Stimulated activated CD4-positive, alpha-beta T cell treated with anti-CD3 and anti-CD28 coated beads, Interleukin-4, amount 100 ng/mL, for 4 hours (primary cell): ENCODE data around the gene GABRG3.

Source experiments
- DNase-seq, 2 experiments: peaks; one replicate each; pipeline ENCODE4 v3.0.0-alpha.2; 2020

GABRG3 gene

GRCh38 chr15:27532358-27532757, 561.4 kb downstream of the GABRG3 start:
- no peak for DNase-seq

- no peak for DNase-seq
Measured at GRCh38 chr15:27535445-27536129, 564.6 kb downstream of the GABRG3 start.

- no peak for DNase-seq
Measured at GRCh38 chr15:27538325-27538724, 567.3 kb downstream of the GABRG3 start.

GRCh38 chr15:27541581-27541980, 570.6 kb downstream of the GABRG3 start:
- no peak for DNase-seq

- DNase-seq: no peak
Measured at GRCh38 chr15:27545494-27546255, 574.7 kb downstream of the GABRG3 start.

GRCh38 chr15:27549746-27550145, 578.8 kb downstream of the GABRG3 start:
- no peak for DNase-seq

- no peak for DNase-seq
Measured at GRCh38 chr15:27550635-27551034, 579.7 kb downstream of the GABRG3 start.

GRCh38 chr15:27561816-27562215, 590.8 kb downstream of the GABRG3 start:
- no peak for DNase-seq

- no peak for DNase-seq
Measured at GRCh38 chr15:27563765-27564370, 592.9 kb downstream of the GABRG3 start.

GRCh38 chr15:27564656-27565055, 593.7 kb downstream of the GABRG3 start:
- no peak for DNase-seq

- no peak for DNase-seq
Measured at GRCh38 chr15:27570746-27571145, 599.8 kb downstream of the GABRG3 start.

GRCh38 chr15:27573805-27574485, 603.0 kb downstream of the GABRG3 start:
- DNase-seq: no peak

- DNase-seq: no peak
Measured at GRCh38 chr15:27574541-27575054, 603.6 kb downstream of the GABRG3 start.

GRCh38 chr15:27575521-27575920, 604.5 kb downstream of the GABRG3 start:
- no peak for DNase-seq

GRCh38 chr15:27576576-27576975, 605.6 kb downstream of the GABRG3 start:
- no peak for DNase-seq

GRCh38 chr15:27579738-27580137, 608.8 kb downstream of the GABRG3 start:
- no peak for DNase-seq

- no peak for DNase-seq
Measured at GRCh38 chr15:27582726-27583410, 611.9 kb downstream of the GABRG3 start.

- no peak for DNase-seq
Measured at GRCh38 chr15:27583651-27584050, 612.7 kb downstream of the GABRG3 start.

GRCh38 chr15:27585041-27585640, 614.2 kb downstream of the GABRG3 start:
- DNase-seq: no peak

- DNase-seq: no peak
Measured at GRCh38 chr15:27587810-27588209, 616.8 kb downstream of the GABRG3 start.

GRCh38 chr15:27589260-27589659, 618.3 kb downstream of the GABRG3 start:
- DNase-seq: no peak

- DNase-seq: no peak
Measured at GRCh38 chr15:27589782-27590181, 618.8 kb downstream of the GABRG3 start.
